Stimulated activated naive CD4-positive, alpha-beta T cell (primary cell): ENCODE data around the gene SURF6.
"Not testable (repeated sequence)": the region's sequence is repeated elsewhere in the genome, so short reads cannot be mapped to it uniquely, and the experiment has no call there.

Experiments
- DNase-seq, 6 experiments: peaks; one replicate each; lab custom pipeline; 2025; lab: John Stamatoyannopoulos, UW

The SURF6 gene

DNA sequence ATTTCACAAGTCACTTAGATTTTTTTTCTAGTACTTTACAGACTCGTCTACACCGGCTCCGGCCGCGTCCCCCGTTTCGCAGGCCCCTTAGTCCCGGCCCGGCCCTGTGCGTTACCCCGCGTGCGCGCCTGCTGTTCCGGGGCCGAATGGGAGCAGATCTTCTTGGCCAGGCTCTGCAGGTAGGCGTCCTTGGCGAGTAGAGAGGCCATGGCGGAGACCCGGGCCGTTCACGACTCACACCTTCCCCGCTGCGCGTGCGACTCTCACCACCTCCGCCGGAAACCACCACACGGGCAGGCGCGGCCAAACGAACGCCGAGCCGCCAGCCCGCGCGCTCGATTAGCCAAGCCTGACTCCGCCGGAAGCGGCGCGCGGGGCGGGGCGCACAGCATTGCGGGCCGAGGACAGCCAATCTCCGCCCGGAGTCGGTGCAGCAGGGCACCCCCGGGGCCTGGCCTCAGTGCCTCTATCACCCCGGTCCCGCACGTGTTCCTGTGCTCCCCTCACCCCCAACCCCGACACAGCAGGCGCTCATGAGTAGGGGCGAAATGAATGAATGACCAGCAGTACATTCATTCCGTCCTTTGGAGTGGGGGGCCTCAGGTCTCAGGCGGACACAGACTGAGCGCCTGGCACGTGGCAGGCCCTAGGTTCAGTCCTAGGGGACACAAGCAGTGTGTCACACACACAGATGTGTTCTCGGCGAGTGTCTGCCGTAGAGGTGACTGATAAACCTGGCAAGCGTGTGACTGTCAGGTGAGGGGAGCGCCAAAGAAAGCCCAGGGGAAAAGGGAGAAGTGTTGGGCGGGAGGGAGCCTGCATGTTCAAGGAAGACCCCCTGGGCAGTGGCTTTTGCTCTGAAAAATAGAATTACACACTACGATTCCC lies at the start of gene SURF6:
SURF6 (minus strand) TSS at position 265 of the 888 bp plus-strand sequence; CDS start at position 209, 56 bp downstream.
- peak; percentile 88 to 93 (median 90) for DNase-seq

DNA sequence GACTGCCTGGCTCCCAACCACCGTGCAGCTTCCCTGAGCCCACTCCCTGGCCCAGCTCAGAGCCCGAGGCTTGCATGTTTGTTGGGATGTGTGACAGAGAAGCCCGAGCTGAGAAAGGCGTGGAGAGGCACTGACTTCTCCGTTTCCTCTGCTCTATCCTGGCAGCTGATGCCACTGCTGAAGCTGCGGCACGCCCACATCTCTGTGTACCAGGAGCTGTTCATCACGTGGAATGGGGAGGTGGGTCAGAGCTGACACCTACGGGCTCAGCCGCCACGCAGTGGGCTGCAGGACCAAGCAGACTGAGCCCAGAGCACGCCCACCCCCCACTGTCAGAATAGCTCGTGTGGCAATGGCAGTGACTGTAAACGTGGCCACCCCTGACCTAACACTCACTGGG lies 49.5 kb upstream of the SURF6 start:
- no peak for DNase-seq

DNA sequence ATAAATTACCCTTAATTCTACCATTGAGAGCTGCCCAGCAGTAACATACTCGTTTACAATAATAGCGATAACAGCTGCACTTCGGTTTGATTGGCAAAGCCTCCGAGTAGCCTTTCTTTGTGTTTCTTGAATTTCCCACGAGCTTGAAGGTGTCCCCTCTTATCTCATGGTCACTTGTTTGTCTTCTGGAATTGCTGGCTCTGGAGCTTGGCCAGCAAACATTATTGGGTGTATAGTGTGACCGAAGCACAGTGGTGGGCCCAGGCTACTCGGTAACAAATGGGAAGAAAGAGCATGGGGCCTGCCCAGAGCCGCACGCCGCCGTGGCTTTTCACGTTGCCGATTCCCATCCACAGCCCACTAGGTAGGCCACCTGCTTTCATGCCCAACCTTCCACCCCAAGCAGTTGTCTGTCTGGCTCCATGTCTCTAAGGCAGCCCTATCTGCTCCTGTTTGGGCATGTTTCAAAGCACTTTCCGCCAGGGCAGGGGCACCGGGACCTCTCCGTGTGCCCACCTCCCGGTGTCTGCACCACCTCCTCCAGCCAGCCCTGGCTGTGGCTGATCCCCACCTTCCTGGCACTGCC lies 48.8 kb upstream of the SURF6 start:
- DNase-seq, result no peak

DNA sequence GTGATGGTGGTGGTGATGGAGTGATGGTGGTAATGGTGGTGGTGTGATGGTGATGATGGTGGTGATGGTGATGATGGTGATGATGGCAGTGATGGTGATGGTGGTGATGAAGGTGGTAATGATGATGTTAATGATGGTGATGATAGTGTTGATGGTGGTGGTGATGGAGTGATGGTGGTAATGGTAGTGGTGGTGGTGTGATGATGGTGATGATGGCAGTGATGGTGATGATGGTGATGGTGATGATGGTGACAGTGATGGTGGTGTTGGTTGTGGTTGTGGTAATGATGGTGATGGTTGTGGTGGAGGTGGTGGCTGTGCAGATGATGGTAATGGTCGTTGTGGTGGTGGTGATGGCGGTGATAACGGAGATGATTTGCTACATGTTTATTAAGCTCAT lies 47.5 kb upstream of the SURF6 start:
- DNase-seq, result no peak

DNA sequence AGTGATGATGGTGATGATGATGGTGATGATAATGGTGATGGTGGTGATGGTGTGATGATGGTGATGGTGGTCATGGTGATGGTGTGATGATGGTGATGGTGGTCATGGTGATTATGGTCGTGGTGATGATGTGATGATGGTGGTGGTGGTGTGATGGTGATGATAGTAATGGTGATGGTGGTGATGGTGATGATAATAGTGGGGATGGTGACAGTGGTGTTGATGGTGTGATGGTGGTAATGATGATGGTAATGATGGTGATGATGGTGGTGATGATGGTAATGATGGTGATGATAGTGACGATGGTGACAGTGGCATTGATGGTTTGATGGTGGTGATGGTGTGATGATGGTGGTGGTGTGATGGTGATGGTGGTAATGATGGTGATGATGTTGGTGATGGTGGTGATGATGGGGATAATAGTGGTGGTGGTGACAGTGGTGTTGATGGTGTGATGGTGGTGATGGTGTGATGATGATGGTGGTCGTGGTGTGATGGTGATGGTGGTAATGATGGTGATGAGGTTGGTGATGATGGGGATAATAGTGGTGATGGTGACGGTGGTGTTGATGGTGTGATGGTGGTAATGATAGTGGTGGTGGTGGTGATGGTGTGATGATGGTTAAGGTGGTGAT lies 46.6 kb upstream of the SURF6 start:
- DNase-seq, result no peak

DNA sequence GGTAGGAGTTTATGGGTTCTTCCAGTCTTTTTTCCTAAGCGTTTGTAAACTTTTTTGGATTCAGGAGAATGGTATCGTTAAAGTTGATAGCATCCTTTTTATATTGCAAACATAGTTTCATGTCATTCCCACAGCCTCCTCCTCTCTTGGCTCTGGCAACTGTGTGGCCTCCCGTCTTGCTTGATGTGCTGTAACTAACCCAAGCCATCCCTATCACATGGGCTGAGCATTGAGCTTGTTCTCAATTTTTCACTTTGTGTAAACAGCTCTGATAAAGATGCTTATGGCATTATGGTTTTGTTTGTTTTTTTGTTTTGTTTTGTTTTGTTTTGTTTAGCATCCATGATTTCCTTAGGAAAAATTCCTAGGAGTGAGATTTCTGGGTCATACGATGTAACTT lies 44.7 kb upstream of the SURF6 start:
- DNase-seq, result no peak

DNA sequence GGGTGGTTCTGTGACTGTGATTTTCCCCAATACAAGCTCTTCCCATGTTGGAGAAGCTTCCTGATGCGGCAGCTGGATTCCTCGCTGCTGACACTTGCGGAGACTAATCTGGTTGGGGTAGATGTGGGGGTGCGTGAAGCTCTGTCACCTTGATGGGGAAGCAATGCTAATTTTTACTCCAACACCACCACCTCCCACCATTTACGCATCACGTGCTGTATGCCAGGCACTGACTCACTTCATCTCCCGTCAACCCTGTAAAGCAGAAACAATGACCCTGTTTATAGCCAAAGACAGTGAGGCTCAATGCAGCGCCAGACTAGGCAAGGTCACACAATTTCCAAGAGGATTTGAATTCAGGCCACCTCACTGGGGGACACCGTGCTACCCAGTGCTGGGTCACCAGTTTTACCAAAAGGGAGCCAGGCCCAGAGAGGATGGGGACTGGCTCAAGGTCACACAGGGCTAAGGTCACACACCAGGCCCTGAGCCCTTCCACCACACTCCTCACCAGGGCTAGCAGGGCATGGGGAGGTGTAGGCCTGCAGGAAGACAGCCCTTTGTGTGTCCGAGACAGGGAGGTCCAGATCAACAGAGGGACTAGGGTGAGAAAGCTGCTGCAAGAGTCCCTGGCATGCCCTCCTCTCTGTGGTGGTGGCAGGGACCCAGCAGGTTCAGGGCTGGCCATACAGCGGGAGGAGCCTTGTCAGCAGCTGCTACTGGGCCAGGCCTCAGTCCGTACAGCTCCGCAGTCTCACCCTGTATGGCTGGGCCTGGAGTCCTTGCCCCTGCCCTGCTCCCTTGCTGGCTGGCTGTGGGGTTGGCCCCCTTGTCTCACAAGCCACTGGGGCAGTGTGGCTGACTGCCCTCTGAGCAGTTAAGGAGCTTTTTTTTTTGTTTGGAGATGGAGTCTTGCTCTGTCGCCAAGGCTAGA lies 43.4 kb upstream of the SURF6 start:
- DNase-seq, result no peak

DNA sequence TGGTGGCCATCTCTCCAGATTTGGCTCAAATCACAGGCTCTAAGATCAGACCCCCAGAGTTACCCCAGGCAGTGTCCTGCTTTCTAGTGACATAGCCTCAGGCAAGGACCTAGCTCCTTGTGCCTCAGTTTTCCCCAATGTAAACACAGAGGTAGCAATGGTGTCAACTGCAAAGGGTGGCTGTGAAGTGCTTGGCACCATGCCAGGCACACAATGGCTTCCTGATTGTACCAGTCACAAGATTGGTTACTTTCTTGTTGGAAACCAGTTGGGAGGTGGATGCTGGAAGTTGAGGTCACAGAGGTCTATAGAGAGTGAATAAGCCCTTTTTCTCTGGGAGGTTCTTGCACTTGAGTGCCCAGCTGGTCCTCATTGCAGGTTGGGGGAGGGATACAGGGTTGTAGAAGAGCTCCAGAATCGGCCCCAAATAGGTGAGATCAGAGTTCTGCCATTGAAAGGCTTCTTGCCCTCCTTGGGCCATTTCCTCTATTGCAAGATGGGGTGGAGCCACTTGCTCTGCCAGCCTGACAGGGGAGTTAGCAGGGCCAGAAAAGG lies 42.5 kb upstream of the SURF6 start:
- no peak for DNase-seq

DNA sequence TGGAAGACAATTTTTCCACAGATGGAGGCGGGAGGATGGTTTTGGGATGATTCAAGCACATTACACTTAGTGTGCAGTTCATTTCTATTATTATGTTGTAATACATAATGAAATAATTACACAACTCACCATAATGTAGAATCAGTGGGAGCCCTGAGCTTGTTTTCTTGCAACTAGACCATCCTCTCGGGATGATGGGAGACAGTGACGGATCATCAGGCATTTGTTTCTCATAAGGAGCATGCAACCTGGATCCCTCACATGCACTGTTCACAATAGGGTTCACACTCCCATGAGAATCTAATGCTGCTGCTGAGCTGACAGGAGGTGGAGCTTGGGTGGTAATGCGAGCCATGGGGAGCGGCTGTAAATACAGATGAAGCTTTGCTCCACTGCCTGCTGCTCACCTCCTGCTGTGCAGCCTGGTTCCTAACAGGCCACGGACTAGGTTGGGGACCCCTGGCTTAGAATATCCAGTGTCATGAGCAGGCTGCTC lies 41.8 kb upstream of the SURF6 start:
- no peak for DNase-seq

DNA sequence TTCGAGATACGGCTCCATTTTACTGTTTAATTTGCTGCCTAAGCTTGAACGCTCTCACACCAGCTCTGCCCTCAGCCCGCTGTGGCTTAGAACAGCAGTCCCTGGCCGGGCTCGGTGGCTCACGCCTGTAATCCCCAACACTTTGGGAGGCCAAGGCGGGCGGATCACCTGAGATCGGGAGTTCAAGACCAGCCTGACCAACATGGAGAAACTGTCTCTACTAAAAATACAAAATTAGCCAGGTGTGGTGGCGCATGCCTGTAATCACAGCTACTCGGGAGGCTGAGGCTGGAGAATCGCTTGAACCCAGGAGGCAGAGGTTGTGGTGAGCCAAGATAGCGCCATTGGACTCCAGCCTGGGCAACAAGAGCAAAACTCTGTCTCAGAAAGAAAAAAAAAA lies 41.3 kb upstream of the SURF6 start:
- not testable (repeated sequence) for DNase-seq

DNA sequence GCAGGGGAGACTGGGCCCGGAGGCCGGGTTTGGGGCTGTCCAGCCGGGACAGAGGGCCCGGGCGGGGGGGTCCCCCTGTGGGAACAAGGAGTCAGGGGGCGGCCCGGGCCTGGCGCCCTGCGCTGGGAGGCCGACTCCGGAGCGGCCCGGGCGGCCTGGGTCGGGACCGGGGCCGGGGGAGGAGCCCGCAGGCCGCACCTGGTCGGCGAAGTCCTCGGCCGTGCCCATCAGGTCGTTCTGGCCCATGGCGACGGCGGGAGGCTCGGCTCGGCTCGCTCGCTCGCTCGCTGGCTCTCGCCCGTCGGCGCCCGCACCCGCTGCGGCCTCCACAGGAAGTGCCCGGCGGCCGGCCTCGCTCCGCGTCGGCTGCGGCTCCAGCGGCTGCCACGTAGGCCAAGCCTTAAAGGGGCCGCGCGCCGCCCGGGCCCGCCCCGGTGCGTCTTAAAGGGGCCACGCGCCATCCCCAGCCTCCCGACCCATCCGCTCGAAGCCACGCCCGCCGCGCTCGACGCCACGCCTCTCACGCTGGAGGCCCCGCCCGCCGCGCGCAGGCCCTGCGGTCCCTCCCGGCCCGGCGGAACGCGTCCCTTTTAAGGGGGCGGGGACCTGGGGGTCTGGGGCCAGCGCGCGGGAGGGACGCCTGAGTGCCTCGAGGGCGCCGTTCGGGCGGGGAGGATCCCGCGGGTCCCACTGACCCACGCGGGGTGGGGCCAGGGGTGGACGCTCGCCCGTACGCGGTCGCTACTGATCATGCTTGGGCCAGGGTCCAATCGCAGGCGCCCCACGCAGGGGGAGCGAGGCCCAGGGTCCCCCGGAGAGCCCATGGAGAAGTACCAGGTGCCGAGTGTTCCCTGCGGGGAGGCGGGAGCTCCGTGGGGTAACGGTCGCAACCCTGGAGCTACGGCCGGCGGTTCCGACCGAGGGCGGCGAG lies 40.0 kb upstream of the SURF6 start, which contains the start of the genes STKLD1 and SURF4:
STKLD1 (plus strand) TSS at position 643 of the 931 bp plus-strand sequence; CDS start at position 751, 108 bp downstream.
SURF4 (minus strand) TSS at position 337 of the 931 bp plus-strand sequence; CDS start at position 246, 91 bp downstream.
- DNase-seq, result peak; percentile 83 to 93 (median 90)

DNA sequence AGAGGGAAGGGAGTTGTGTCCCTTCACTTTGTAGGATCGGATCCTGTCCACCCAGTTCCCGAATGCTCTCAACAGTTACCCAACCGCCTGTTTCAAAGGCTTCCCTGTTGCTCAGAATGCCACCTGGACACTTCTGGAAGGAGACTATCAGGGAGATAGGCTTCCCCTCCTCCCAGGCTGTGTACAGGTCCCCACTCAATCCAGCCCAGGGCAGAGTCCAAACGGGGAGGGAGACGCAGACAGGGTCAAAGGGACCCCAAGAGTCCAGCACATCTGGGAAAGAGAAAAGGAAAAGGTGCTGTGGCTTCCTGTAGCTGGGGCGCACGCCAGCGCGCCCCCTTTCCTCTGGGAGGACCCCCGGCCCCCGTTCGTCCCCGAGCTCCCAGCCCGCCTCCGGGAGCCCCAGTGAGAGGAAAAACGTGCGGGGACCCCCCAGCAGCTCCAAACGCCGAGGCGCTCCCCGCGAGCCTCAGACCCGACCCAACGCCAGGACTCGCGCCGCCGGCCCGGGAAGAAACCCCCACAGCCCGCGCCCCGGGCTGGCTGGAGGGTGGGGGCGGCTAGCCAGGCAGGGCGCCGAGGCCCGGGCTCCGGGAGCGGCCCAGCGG lies 39.2 kb upstream of the SURF6 start:
- DNase-seq, result peak in 1 of 6 experiments; percentile 27

DNA sequence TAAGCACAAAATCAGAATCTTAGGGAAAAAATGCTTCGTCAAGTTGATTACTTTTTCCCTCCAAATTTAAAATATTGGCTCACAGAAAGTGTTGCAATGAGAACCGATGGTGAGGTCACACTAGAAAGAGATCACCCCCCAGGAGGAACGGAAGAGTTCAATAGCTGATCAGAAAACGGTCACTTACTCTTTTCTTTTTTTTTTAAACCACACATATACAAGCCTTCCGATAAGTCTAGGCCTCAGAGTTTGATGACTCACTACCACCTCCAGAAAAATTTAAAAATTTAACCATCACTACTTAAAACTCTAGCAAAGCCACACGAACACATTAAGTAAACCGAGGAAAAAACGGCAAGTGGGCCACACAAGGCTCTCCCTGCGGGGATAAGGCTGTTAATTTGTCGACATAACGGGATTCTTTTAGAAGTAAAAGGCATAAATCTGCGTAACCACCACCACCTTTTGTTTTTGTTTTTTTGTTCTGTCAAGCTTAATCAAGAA lies 38.7 kb upstream of the SURF6 start:
- no peak for DNase-seq

DNA sequence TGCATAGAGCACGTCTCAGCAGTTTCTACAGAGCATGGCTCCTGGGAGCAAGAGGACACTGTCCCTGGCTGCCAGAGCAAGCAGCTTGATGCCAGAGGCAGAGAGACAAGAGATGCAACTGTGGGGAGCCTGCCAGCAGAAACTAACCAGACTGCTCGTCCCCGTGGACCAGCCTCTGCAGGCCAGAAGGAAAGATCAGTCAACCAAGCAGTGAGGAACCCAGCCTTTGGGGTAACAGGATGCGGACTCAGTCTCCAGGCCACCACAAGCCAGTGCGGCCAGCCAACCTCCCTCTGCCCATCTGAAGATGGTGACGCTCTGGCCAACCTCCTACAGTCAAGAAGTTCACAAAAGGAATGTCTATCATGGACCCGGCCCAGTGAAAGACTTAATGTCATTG lies 36.2 kb upstream of the SURF6 start:
- DNase-seq, result no peak

DNA sequence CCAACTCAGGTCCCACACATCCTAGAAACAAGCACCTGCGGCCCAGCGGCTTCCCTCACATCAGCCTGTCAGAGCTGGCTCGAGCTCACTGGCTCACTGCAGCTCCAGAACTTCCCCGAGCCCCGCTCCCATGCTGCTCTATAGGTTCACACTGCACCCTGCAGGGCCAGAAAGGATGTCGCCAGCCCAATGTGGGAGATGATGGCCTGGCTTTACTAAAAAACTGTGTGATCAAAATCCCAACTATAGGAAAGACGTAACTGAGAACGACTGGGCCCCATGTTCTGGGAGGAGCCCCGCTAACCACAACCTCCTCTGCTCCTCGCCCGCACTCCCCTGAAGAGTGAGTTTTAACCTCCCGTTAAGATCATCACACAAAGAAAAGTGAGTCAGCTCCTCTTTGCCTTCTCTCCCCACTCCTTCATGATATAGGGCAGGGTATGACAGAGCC lies 35.3 kb upstream of the SURF6 start:
- peak; percentile 48 to 78 (median 64) for DNase-seq

DNA sequence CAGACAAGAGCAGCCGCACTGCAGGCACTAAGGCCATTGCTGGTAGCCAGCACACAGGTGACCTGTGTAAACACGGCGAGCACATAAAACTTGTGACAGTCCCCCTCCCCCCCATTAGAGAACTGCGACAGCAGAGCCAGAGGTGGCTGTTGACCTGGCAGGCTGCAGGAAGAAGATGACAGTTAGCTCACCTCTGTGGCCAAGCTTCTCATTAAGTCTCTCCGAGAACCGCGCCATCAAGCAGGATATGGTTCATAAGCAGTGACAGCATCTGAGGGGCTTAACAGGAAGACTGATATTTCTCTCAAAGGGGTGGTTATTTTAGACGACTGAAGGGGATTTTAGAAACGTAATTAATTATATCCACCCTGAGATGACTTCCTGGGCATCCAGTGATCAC lies 34.7 kb upstream of the SURF6 start:
- DNase-seq, result peak in 3 of 6 experiments; percentile 42 to 56 (median 44)

DNA sequence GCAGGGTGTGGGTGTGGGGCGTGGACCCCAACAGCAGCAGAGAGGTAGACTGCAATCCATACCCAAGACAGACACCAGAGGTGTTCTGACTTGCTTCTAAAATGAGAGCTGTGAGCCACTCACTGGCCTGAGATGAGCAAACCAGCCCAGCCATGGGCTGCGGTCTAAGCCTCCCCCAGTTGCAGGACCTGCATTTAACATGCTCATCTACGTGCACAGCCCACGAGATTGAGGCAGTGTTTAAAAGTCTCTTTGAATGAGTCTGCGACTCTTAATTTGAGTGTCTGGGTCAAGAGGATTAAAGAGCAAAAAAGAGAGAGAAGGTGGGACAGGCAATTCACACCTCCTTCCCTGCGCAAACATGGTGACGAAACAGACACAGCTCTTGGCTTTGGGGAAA lies 33.9 kb upstream of the SURF6 start:
- DNase-seq, result no peak

DNA sequence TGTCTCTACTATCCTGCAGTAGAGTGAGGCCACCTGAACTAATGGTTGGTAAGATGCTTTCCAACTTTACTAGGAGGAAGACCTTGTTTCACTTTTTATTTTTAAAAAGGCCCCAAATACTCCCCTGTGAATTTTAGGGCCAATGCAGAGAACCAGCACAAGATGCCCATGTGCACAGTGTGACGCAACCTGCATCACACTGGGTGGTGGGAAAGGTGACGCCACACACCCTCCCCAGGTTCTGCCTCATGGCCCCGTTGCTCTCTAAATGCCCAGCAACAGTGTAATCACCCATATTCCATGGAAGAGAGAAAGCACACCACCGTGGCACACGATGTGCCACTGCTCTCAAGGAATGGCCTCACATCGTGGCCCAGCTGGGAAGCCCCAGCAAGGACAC lies 33.4 kb upstream of the SURF6 start:
- no peak for DNase-seq

DNA sequence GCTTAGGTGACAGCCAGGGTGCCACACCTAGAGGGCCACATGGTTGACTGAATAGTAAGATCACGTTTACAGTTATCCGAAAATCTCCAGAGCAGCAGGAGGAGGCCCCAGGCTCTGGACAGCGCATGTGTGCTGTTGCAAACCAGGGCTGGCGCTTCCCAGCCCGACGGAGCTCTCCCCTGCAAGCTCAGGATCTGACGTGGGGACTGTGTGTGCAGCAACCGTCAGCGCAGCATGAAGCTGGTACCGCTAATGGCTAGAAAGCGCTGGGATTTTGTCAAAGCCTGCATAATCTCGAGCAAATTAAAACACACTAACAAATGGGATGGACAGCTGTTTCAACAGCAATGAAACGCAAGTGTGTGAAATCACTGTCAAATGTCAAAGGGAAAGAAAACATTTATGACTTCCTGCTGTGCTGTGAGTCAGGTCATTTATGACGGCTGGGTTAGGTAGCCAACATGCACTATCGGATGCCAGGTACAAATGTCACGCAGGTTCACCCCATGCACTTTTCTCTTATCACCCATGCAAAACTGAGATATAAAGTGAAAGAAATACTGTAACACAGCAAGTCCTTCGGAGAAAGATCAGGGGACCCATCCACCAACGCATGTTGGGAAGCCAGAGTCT lies 32.4 kb upstream of the SURF6 start:
- DNase-seq, result no peak
